ENCODE measurements around the gene CEACAM7. TPM values are rescaled to one million over a fixed set of nuclear protein-coding genes. Genes with fewer than 3 reads are reported as not detected.

The CEACAM7 gene
- total RNA-seq, 2 donors from 2014 or later, result not detected

DNA sequence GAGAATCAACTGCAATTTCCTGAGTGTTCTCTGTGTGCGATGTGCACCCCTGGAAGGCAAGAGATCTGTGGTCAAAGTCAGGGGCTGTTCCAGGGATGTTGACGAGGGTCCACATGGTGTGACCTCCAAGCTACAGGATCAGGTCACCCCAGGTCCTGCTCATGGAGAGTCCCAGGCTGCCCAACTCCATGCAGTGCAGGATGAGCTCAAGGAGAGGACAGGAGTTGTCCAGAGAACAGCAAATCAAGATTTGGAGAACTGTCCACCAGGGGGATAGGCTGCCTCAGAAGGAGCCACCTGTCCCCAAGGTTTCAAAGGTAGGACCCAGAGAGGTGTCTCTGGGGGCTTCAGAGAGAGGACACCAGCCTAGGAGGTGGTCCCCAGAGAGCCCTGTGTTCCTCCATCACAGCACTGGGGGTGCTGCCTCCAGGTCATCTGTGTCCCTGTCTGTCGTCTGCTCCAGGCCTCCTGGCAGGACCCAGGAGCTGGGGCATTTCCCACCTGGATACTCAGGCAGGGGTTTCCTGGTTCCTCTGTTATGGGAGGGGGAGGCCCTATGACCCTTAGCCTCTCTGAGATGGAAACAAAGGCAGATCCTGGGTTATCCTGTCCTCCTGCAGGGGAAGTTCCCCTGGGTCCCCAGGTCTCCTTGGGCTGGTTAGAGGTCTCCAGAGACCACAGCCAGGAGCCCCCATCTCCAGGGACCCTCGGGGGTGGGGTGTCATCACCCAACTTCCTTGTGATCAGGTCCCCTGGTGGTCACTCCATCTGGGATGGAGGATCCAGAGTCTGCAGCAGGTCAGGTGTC, 2.1 kb upstream of the CEACAM7 start:
- Histone ChIP-seq H3K27ac (no peak overlapping the region), H3K4me1 (replicated peaks) (no peaks in the 10 kb centered on the region), H3K27me3 (replicated peaks; ENCODE audit: insufficient read depth) (no peaks in the 10 kb centered on the region), H3K36me3 (no peaks in the 10 kb centered on the region), H3K9me3 (no peaks in the 10 kb centered on the region), H3K4me3 (no peak overlapping the region)
- TF ChIP-seq POLR2A (IDR thresholded peaks at IDR 0.05), result no peak
- TF ChIP-seq, protein P1, sequence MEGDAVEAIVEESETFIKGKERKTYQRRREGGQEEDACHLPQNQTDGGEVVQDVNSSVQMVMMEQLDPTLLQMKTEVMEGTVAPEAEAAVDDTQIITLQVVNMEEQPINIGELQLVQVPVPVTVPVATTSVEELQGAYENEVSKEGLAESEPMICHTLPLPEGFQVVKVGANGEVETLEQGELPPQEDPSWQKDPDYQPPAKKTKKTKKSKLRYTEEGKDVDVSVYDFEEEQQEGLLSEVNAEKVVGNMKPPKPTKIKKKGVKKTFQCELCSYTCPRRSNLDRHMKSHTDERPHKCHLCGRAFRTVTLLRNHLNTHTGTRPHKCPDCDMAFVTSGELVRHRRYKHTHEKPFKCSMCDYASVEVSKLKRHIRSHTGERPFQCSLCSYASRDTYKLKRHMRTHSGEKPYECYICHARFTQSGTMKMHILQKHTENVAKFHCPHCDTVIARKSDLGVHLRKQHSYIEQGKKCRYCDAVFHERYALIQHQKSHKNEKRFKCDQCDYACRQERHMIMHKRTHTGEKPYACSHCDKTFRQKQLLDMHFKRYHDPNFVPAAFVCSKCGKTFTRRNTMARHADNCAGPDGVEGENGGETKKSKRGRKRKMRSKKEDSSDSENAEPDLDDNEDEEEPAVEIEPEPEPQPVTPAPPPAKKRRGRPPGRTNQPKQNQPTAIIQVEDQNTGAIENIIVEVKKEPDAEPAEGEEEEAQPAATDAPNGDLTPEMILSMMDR (IDR thresholded peaks at IDR 0.05), result no peak
- no peak for TF ChIP-seq POLR2AphosphoS5 (IDR thresholded peaks at IDR 0.05)
- intact Hi-C loops (cut with DNase I), result no loop called here
- WGBS, result 77% methylated on average over 4 of the region's 4 CpGs
- no peak for DNase-seq (ENCODE audit: low spot score)

DNA sequence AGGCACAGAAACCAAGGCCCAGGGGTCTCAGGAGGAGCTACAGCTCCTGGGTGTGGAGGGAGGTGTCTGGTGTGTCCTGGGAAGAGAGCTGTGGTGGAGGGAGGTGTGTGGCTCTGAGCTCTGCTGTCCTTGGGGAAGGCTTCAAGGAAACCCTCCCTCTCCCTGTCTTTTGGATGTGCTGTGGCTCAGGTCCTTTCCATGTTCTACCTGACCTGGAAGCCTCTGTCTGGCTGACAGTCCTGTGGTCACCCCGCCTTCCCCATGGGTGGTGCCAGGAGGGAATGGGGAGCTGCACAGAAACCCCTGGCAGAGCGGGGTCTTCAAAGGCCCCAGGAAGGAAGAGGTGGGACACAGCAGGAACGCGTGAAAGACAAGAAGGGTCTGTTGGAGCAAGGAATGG, 617 bp upstream of the CEACAM7 start:
- no peak overlapping the region for H3K4me3 ChIP-seq
- H3K27me3 ChIP-seq (replicated peaks; ENCODE audit: insufficient read depth), result no peaks in the 10 kb centered on the region
- intact Hi-C loops (cut with DNase I), result no loop called here
- no peak overlapping the region for H3K27ac ChIP-seq
- no peaks in the 10 kb centered on the region for H3K36me3 ChIP-seq
- H3K4me1 ChIP-seq (replicated peaks), result no peaks in the 10 kb centered on the region
- 60% methylated on average over 4 of the region's 4 CpGs for WGBS
- TF ChIP-seq POLR2AphosphoS5 (IDR thresholded peaks at IDR 0.05) (no peak), POLR2A (IDR thresholded peaks at IDR 0.05) (no peak)
- TF ChIP-seq, protein P1 (IDR thresholded peaks at IDR 0.05), result no peak
- no peaks in the 10 kb centered on the region for H3K9me3 ChIP-seq
- no peak for DNase-seq (ENCODE audit: low spot score)

DNA sequence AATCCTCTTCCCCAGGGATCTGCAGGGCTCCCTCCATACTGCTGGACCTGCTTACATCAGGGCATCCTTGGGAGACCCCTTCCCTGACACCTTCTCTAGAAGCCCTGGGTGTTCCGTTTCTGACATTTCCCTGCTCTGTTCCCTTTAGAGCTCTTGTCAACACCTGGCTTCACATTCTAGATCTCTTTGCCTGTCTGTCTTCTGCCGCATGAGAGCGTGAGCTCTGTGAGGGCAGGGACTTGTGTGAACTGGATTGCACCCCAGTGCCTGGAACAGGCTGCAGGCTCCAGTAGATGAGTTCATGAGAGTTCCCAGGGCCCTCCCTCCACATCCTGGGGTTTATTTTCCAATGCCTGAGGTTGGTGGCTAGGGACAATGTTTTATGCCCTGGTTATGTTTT, 651 bp downstream of the CEACAM7 start:
- no peak for TF ChIP-seq POLR2AphosphoS5 (IDR thresholded peaks at IDR 0.05)
- TF ChIP-seq, protein P1 (IDR thresholded peaks at IDR 0.05), result no peak
- no peak for TF ChIP-seq POLR2A (IDR thresholded peaks at IDR 0.05)
- WGBS, result 76% methylated on average over 3 of the region's 3 CpGs
- H3K27me3 ChIP-seq (replicated peaks; ENCODE audit: insufficient read depth), result no peaks in the 10 kb centered on the region

DNA sequence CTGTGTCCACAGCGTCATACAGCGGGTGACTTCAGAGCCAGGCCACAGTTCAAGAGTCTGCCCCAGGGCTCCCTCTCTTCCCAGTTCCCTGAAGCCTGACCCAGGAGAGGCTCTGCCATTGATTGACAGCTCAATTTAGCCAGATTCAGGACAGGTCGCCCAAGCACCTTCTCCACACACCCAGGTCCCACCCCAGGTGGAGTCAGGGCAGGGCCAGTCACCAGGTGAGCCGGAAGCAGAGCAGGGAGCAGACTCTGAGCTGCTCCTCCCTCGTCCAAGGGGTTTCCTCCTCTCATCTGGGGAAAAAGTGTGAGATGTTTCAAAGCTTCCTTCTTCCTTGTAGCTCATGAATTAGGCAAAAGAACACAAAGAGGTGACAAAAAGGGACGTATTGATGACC, 5.6 kb downstream of the CEACAM7 start:
- Histone ChIP-seq H3K36me3 (no peaks in the 10 kb centered on the region), H3K4me3 (no peak overlapping the region), H3K27ac (no peak overlapping the region), H3K9me3 (no peaks in the 10 kb centered on the region), H3K4me1 (replicated peaks) (no peaks in the 10 kb centered on the region), H3K27me3 (replicated peaks; ENCODE audit: insufficient read depth) (no peaks in the 10 kb centered on the region)
- no peak for DNase-seq (ENCODE audit: low spot score)
- intact Hi-C loops (cut with DNase I), result no loop called here
- WGBS, result 59% methylated on average over 6 of the region's 6 CpGs
- TF ChIP-seq POLR2A (IDR thresholded peaks at IDR 0.05), result no peak
- TF ChIP-seq, protein P1 (IDR thresholded peaks at IDR 0.05), result no peak
- no peak for TF ChIP-seq POLR2AphosphoS5 (IDR thresholded peaks at IDR 0.05)

More for the DNA sequence above, 651 bp downstream of the CEACAM7 start:
- H3K36me3 ChIP-seq, result no peaks in the 10 kb centered on the region
- no peak for DNase-seq (ENCODE audit: low spot score)
- no peak overlapping the region for H3K4me3 ChIP-seq
- no peak overlapping the region for H3K27ac ChIP-seq
- H3K4me1 ChIP-seq (replicated peaks), result no peaks in the 10 kb centered on the region
- no peaks in the 10 kb centered on the region for H3K9me3 ChIP-seq
- intact Hi-C loops (cut with DNase I), result no loop called here

DNA sequence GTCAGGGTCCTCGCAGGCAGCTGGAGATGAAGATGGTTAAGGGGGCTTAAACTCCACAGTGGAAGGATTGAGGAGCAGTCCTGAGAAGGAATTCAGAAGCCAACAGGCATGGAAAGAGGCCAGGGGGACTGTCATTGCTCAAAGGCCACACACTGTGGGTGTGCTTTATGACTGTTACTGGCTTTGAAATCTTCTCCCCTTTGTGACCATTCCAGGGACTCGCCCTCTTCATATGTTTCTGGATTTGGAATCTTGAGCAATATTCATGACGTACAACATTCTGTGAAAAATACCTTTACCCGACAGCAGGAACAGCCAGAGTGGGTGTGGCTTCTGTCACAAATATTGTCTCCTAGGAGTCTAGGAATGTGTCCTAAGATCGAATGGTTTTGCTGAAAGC, 16.6 kb downstream of the CEACAM7 start:
- peaks cover 6% of the 10 kb centered on the region for H3K27me3 ChIP-seq (replicated peaks; ENCODE audit: insufficient read depth)

More for the DNA sequence above, 16.6 kb downstream of the CEACAM7 start:
- H3K4me1 ChIP-seq (replicated peaks), result no peaks in the 10 kb centered on the region
- TF ChIP-seq, protein P1 (IDR thresholded peaks at IDR 0.05), result no peak
- TF ChIP-seq POLR2A (IDR thresholded peaks at IDR 0.05) (no peak), POLR2AphosphoS5 (IDR thresholded peaks at IDR 0.05) (no peak)
- intact Hi-C loops (cut with DNase I), result no loop called here
- H3K4me3 ChIP-seq, result no peak overlapping the region
- H3K27ac ChIP-seq, result no peak overlapping the region
- DNase-seq (ENCODE audit: low spot score), result no peak
- H3K36me3 ChIP-seq, result no peaks in the 10 kb centered on the region
- no peaks in the 10 kb centered on the region for H3K9me3 ChIP-seq
- 63% methylated on average over 5 of the region's 5 CpGs for WGBS
